ENCODE measurements around the gene PVRIG.

- TF ChIP-seq ELF4 (IDR thresholded peaks at IDR 0.05), result no peak
- TF ChIP-seq FOXK2 (IDR thresholded peaks at IDR 0.05), result no peak
- TF ChIP-seq TARDBP (IDR thresholded peaks at IDR 0.05), result no peak
- no peak for TF ChIP-seq FOXA1 (IDR thresholded peaks at IDR 0.05)
- TF ChIP-seq SP1 (IDR thresholded peaks at IDR 0.05), result no peak
- no peak for TF ChIP-seq SUZ12 (IDR thresholded peaks at IDR 0.05)
- no peak for TF ChIP-seq BHLHE40 (IDR thresholded peaks at IDR 0.05; ENCODE audit: borderline replicate concordance)
- TF ChIP-seq FOXM1 (IDR thresholded peaks at IDR 0.05; ENCODE audit: borderline replicate concordance), result no peak
- TF ChIP-seq ARNT (IDR thresholded peaks at IDR 0.05), result no peak
These were observed 29.6 kb upstream of the PVRIG start for GRCh38 chr7:100190048-100190711.
